WTC11 (cell line): ENCODE results near the gene RARRES2. TPM values are rescaled to one million over a fixed set of nuclear protein-coding genes. Genes with fewer than 3 reads are reported as not detected.
"Not testable (repeated sequence)": the region's sequence is repeated elsewhere in the genome, so short reads cannot be mapped to it uniquely, and the experiment has no call there.

Experiments used
- ATAC-seq: fragments of 200-7000 bp; cut with Tn5 transposase; 2 replicates; pipeline ENCODE4 v1.10.0; 2021; ENCODE audit warnings: mild to moderate bottlenecking, moderate library complexity
- CTCF ChIA-PET: fragments of 300-600 bp; sonication (Branson Sonifier 250); formaldehyde crosslinking; loops from one replicate; lab custom pipeline; 2021; ENCODE audit warnings: antibody characterized with exemption; lab: Charles Lee
- POLR2A ChIA-PET: fragments of 350-600 bp; sonication (Branson Sonifier 250); formaldehyde crosslinking; loops from one replicate; lab custom pipeline; 2021; ENCODE audit warnings: antibody characterized with exemption; lab: Charles Lee
- DNase-seq: peaks from one replicate; pipeline ENCODE4 v3.0.0; 2021; ENCODE audit warnings: low spot score
- H3K27ac Mint-ChIP-seq: 2 replicates; pipeline ENCODE4 v1.8.0; 2021; ENCODE audit warnings: mixed read lengths
- H3K27me3 Mint-ChIP-seq: 2 replicates; pipeline ENCODE4 v1.8.0; 2021; ENCODE audit warnings: low read depth, mild to moderate bottlenecking, moderate library complexity, mixed read lengths
- H3K36me3 Mint-ChIP-seq: 2 replicates; pipeline ENCODE4 v1.8.0; 2021; ENCODE audit warnings: mixed read lengths
- H3K4me1 Mint-ChIP-seq: 2 replicates; pipeline ENCODE4 v1.8.0; 2022; ENCODE audit warnings: mixed read lengths
- H3K4me3 Mint-ChIP-seq: 2 replicates; pipeline ENCODE4 v1.8.0; 2021; ENCODE audit warnings: mild to moderate bottlenecking, moderate library complexity, mixed read lengths
- H3K9me3 Mint-ChIP-seq: 2 replicates; pipeline ENCODE4 v1.8.0; 2021; ENCODE audit warnings: mixed read lengths
- total RNA-seq: library from RNA; stranded (reverse); gene quantifications from 3 replicates; pipeline ENCODE4 v1.2.3, GENCODE V29; 2021

Gene RARRES2
- total RNA-seq, 1 experiment from 2014 or later = 230 TPM

DNA sequence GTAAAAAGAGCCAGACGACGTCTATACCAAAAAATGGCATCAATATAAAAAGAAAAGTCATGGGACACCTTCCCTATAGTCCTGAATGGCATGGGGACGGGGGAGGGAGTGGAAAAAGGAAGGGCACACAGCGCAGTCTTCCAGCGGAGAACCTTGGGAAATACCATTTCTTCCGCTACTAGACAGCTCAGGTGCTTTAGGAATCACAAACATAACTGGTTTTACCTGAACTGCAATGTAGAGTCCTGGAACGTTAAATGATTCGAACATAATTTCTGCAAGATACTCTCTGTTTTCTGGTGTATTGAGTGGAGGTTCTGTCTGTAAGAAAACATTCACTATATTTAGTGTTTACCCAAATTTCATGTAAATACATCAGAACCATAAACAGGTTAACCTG is 46.4 kb downstream of the RARRES2 start:
- H3K27ac Mint-ChIP-seq, DNase-seq, H3K36me3 Mint-ChIP-seq, ATAC-seq, H3K4me3 Mint-ChIP-seq, H3K9me3 Mint-ChIP-seq, POLR2A ChIA-PET, H3K27me3 Mint-ChIP-seq, CTCF ChIA-PET: not testable (repeated sequence)
- peaks cover 17% of the 10 kb centered on the region for H3K4me1 Mint-ChIP-seq

DNA sequence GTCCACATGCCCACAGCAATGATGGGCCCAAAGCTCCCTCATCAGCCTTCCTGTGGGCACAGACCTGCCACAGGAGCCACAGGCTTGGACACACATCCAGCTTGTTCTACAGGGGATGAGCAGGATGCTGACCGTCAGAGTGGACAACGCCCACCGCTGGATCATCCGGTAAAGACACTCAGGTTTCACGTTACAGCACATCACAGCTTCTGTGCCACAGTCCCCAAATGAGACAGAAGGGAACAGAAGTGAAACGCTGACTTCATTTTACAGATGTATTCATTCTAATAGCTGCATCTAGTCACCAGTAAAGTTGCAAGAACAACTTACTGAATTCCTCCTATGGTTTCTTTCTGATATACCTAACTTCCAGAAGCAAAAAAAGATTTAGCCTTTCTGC is 51.1 kb downstream of the RARRES2 start:
- H3K4me3 Mint-ChIP-seq, CTCF ChIA-PET, H3K36me3 Mint-ChIP-seq, H3K27ac Mint-ChIP-seq, ATAC-seq, DNase-seq, H3K9me3 Mint-ChIP-seq, H3K27me3 Mint-ChIP-seq, POLR2A ChIA-PET: not testable (repeated sequence)
- peaks cover 17% of the 10 kb centered on the region for H3K4me1 Mint-ChIP-seq

DNA sequence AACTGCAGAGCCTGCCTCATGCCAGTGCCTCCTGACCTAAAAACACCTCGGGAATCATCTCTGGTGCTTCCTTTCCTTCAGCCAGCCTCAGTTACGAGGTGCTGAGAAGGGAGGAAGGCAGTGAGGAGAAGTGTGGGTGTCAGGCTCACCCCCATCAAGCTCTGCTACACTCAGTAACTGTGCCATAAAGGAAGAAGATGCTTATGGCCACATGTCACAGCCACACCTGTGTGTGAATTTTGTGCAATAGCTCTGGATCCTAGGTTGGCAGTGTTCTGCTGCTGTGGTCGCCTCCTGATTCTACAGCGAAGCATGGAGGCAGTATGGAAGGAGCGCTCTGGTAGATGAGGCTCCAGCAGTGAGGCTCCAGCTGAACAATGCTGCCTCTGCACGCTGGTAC is 52.6 kb downstream of the RARRES2 start:
- H3K36me3 Mint-ChIP-seq, CTCF ChIA-PET, POLR2A ChIA-PET, H3K4me3 Mint-ChIP-seq, H3K4me1 Mint-ChIP-seq, ATAC-seq, H3K9me3 Mint-ChIP-seq, H3K27ac Mint-ChIP-seq, H3K27me3 Mint-ChIP-seq, DNase-seq: not testable (repeated sequence)

Other genes with a start within 250 kb of the RARRES2 start
- gene LRRC61, start 18.3 kb downstream of the RARRES2 start, total RNA-seq = 27.7 to 33.3 TPM (median 32.7 TPM) in 3 replicates
- gene ACTR3C, start 18.1 kb downstream of the RARRES2 start, total RNA-seq = 0.96 to 1.5 TPM (median 1.4 TPM) in 3 replicates
- gene REPIN1, start 27.2 kb upstream of the RARRES2 start, total RNA-seq = 105 to 130 TPM (median 112 TPM) in 3 replicates
- gene ZNF775, start 37.7 kb upstream of the RARRES2 start, total RNA-seq = 24.1 to 26.6 TPM (median 25.4 TPM) in 3 replicates
- 0.09 to 0.18 TPM (median 0.09 TPM) in 3 replicates for gene GIMAP8, start 109.0 kb upstream of the RARRES2 start, total RNA-seq
- 0.37 to 0.48 TPM (median 0.37 TPM) in 3 replicates for gene GIMAP7, start 173.2 kb upstream of the RARRES2 start, total RNA-seq
- gene GIMAP4, start 225.8 kb upstream of the RARRES2 start, total RNA-seq = 0.28 to 0.39 TPM (median 0.30 TPM) in 3 replicates